NCI-H226 (cell line): ENCODE results near the gene CLCF1.
A peak's percentile ranks its signal among the peaks of the same experiment; 100 is the strongest.

Source experiments
- DNase-seq: peaks from one replicate; pipeline ENCODE4 v3.0.0-alpha.2; 2015

CLCF1 gene

DNA sequence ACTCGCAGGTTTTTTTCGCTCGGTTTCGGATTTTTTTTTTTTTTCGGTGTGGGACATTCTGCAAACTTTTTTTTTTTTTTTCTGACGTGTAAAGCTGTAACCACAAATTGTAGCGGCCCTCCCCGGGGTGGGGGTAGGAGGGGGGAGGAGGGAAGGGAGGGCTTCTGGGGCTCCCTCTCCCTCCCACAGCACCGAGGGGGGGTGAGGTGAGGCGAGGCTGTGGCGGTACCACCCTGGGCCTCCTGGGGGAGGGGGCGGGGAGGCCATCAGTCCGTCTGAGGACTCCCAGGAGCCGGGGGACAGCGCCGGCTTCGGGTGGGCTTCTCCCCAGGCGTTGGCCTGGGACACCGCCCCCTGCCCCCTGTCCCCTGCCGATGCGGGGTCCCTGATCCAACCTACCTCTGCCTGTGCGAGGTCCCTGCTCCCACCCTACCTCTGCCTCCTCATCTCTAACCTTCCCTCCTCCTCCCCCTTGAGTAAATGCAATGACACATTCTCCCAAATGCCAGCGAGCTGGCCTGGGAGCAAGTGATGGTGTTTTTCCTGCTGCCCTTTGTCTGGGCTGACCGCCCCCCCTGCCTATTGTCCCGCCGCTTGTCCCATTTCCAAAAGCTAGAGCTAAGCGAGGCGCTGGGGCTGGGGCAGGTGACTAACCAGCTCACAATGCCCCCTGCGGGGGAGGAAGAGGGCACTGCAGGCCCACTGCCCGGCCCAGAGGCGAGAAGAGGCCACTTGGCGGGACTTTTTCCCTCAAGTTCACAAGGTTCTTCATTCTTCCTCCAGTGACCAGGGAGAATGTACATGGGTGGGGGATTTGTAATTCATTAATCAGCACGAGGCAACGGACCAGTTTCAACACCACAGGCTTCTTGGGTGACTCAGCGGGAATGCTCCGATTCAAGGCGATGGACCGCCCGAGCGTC lies 511 bp upstream of the CLCF1 start:
- peak; percentile 88 for DNase-seq

DNA sequence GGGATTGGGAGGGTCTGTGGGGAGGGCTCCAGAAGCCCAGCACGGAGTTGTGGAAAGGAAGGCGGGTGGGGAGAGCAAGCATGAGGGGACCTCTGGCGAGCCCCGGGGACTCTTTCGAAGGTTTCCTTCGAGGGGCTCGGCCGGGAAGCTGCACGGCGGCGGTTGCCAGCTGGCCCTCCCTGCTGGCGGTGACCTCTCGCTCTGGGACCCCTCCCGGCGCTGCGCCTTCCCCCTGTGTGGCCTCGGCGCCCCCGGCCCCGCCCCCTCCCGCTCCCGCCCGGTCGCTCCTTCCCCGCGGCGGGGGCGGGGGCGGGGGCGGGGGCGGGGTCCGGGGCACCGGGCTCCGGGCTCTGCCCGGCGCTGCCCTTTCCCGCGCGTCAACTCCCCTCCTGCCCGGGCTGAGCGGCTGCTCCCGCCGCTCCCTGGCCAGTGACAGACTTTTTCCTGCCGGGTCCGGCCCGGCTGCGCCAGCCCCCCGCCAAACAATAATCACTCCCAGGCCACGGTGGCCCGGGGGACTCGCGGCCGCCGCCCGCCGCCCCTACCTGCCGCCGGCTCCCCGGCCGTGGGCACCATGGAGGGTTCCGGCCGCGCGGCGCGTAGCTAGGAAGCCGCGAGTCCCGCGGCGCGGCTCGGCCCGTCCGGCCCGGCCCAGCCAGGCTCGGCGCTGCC lies 941 bp downstream of the CLCF1 start:
- no peak for DNase-seq

DNA sequence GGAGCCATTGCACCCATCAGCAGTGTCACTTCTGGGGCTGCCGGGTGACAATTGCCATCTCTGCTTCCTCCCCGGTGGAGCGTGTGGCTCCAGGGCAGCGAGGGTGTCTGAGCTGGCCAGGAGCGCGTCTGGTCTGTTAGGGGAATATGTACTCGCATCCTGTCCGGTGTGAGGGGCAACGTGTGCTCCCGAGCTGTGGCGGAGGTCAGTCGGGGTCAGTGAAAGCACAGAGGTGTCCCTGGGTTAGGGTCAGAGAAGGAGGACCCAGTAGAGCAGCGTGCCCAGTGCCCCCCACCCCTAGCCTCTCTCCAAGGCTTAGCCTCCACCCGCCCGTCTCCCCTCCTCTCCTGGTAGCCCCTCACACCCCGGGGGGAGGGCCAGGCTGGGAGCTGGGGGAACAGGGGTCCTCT lies 1.5 kb downstream of the CLCF1 start:
- no peak for DNase-seq

DNA sequence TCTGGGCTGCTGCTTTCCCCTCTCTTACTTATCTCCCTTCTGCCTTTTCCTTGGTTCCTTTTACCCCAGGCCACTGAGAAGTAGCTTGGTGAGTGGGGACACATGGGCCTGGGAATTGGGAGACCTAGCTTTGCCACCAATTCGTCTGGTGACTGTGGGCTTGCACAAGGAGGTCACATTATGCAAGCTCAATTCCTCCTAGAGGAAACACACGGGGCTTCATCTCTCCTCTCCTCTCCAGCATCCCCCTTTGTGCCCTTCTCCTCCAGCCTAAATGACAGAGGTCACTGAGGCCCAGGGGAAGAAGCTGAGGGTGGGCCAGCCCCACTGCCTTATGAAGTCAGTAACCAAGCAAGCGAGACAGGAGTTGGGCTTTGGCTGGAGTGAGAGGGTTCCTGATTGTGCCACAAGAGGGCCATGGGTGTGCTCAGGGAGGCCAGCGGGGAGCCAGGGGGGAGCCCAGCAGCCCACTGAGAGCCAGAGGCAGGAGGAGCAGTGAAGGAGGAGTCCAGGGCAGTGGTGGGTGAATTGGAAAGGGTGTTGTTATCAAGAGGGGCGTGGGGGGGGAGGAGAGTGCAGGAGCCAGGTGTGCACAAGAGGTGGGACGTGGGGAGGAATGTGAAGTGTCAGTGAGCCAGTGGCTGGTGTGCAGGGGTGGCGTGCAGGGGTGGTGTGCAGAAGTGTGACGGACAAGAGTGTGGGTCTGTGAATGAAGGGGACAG lies 2.0 kb downstream of the CLCF1 start:
- peak; percentile 36 for DNase-seq

DNA sequence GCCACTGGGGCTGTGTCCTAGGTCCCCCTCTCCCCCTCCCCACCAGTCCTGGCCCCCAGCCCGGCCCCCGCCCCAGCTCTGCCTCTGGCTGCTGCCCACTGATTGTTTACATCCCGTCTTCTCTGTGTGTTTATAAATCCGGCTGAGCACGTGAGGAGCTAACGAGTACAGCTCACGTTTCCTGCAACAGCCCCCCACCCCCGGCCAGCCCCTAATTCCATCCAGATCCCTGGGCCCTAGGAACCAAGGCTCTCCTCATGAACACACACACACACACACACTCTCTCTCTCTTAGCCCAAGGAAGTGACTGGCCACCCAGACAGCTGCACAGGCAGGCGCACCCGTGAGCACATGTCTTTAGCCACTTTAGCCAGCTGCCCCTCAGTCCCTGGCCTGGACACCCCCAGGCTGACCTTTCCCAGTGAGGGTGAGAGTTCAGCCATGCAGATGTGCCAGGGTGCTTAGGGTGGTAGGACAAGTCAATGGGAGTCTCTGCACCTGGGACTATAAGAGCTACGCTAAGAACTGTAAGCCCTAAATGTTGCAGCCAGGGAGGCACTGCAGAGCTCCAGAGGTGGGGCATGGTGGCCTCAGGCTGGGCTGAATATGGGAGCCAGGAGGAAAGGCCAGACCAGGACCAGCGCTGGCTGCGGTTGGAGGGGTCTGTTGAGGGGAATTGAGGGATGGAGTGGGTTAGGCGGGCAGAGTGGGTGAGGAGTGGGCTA lies 2.9 kb downstream of the CLCF1 start:
- DNase-seq = no peak

DNA sequence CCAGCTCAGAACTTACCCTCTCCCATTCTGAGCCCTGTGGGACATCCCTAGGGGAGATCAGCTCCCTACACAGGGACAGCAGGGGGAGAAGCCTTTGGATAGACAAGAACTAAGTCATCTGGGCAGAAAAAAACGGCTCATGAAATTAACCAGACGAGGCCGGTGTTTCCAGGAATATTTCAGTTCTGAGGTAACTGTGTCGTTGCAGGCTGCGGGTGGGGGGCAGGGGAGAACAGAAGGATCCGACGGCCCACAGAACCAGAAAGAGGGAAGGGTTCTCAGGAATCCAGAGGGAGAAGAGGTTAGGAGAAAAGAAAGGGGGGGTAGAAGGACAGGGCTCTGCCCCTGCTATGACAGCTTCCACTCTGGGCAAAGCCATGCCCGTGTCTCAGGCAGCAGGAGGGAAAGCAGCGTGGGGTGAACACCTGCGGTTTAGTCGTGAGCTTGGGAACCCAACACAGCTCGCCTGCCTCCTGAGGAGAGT lies 3.6 kb downstream of the CLCF1 start:
- no peak for DNase-seq

DNA sequence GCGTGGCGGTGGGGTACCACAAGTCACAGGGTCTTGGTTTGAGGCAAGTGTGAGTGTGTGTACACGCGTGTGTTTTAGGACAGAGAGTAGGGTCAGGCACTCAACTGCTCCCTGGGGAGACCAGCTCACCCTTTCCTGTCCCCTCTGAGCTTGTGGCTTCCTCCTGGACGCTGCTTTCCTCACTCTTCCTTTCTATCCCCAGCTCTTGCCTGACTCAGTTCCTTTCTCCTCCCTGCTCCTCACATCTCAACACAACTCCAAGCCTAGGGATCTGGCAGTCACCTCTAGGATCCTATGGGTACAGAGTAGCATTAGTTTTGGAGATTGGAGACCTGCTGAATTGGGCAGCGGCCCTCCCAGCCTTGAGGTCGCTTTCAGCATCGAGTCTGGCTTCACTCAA lies 4.1 kb downstream of the CLCF1 start:
- DNase-seq = no peak

DNA sequence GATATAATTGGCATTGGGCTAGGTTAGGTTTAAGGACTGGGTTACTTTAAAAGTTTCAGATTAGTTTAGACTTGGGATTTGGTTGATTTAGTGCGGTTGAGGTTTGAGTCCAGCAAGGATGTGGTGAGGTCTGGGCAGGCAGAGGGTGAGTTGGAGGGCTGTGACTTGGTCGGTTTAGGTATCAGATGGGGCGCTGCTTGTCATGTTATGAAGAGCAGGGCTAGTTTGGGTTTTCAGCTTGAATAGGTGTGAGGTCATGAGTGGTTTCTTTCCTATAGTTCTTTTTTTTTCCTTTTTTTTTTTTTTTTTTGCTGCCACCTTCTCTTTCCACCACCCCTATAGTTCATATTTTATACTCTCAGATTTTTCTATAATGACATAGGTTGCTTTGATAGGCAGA lies 4.8 kb downstream of the CLCF1 start:
- DNase-seq = no peak

DNA sequence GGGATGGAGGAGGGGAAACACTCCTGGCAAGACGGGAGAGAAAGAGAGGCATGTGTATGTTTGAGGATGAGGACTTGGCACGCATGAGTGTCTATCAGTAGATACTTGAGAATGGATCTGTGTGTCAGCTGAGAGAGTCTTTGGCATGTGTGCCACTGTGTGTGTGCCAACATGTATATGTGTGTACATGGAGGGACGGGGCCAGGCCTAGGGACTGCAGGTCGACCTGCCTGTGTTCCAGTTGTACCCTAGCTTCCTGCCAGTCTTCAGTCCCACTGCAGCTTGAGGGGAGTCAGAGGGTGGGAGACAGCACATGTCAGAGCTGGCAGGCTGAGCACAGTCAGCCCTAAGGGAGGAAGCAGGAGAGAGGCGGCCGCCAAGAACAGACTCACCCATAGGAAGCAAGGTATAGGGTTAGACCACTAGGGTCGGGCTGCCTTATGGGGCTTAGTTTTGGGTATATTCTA lies 5.6 kb downstream of the CLCF1 start:
- DNase-seq = no peak

DNA sequence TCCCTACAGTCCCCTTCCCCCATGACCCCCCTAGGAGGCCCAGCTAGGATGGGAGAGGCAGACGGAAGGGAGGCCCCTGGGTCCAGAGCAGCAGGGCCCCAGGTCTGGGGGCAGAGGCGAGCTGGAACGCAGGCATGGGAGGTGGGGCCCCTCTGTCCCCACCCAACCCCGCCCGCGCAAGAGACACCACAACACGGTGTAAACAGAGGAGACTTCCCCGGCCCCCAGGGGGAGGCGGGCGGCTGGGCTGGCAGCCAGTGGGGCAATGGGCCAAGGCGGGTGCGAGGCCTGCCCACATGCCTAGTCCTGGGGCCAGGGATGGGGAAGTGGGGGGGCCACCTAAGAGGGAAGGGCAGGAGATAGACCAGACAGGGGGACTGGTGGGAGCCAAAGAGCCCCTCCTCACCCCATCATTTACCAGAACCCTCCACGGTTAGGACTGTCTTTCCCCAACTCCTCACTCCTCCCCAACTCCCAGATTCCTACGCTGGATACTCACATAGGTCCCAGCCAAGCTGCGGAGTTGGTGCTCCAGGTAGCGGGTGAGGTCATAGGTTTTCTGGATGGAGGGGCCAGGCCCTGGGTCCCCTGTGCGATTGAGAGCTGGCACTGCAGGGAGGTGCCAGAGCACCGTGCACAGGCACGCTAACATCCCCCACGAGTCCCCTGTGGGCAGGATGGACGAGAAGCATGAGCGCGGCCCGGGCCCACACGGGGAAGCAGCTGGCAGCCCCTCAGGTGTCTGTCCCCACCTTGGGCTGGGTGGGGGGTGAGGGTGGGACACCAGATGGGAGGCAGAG lies 6.2 kb downstream of the CLCF1 start:
- DNase-seq = no peak

DNA sequence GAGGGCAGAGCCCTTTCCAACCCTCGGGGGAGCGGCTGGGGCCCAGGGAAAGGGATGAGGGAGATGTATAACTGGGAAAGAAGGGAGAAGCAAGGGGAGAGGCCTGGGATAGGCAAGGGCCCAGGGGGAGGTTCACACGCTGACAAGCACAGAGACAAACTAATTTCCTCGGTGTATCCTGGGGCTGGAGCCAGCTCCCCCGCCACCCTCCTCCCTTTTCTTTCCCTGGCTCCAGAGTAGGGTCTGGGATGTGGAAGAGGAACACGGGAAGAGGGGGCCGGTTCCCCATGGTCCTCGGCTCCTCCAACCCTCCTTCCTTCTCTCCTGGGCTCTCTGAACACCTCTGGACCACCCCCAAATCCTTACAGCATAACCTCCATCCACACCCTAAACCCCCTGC lies 6.9 kb downstream of the CLCF1 start:
- no peak for DNase-seq

DNA sequence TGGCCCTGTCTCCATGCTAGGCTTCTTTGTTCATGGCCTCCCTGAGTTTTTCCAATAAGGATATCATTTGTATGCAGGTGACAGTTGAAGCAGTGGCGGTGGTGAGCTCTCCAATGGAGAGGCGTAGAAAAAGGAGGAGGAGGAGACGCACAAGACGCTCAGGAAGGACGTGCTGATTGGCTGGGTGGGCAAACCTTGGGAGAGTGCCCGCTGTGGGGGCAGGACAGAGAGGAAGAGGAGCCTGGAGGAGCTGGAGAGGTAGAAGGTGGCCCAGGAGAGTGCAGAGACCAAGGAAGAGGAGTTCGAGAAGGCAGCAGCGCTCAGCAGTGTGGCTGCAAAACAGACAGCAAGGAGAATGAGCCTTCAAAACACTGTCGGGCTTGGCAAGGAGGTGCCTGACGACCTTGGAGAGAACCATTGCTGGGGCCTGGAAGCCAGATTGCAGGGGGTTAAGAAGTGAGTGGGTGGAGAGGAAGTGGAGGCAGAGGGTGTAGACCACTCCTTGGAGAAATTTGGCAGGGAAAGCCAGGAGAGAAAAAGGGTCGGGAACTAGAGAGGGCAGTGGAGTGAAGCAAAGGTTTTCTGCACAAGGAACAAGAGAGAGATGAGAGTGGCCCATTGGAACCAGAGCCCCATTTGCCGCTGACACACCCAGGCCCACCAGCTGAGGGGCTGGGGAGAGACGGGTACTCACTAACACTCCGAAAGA lies 7.5 kb downstream of the CLCF1 start:
- DNase-seq = no peak

DNA sequence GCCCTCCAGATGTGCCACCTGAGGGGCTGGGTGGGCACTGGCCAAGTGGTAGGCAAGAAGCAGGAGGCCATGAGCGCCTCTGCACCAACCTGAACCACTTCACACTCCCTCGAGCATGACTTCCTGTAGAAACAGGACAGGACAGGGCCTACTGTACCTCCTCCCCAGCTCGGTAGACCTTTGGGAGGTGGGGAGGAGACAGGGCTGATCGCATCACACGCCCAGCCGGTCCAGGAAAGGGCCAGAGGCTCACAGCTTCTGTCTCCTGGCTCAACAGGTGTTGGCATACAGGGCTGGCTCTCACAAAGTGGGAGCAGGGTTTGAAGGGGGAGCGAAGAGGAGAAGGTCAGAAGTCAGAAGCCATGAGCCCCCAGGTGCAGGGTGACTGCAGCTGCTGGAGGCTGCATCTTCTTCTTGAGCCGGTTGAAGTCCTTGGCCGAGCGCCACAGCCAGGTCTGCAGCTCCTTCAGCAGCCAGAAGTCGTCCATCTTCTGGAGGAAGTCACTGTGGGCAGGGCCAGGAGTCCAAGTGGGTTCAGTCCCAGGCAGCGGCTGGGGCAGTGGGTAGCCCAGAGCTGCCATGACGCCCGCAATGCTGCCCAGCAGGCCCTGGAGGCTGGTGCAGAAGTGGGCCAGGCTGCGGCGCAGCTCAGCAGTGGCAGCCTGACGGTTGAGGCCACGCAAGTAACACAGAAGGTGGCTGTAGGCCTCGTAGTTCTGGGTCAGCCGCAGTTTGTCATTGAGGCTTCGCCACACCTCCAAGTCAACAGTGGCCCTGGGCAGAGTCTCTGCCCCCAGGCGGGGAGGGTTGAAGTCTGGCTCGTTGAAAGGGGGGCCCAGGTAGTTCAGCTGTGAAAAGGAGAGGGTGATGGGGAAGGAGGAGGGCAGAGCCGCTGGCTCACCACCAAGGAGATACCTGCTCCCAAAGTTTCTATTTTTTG lies 8.3 kb downstream of the CLCF1 start:
- no peak for DNase-seq

DNA sequence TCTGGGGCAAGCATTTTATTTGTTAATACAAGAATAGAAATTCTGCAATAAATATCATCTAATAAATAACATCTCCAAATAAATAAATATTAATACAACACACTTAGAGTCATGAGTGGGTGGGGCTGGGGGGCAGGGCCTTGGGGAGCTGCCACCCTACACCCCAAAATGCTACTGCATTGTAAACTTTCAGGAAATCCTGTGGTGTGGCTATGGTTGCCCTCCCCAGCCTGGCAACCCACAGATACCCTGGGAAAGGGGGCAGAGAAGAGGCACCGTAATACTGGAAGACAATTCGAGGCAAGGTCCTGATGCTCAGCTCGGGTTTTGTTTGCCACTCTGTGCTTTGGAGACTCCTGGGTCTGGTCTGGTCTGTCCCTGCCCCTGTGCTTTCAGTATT lies 9.2 kb downstream of the CLCF1 start:
- no peak for DNase-seq

DNA sequence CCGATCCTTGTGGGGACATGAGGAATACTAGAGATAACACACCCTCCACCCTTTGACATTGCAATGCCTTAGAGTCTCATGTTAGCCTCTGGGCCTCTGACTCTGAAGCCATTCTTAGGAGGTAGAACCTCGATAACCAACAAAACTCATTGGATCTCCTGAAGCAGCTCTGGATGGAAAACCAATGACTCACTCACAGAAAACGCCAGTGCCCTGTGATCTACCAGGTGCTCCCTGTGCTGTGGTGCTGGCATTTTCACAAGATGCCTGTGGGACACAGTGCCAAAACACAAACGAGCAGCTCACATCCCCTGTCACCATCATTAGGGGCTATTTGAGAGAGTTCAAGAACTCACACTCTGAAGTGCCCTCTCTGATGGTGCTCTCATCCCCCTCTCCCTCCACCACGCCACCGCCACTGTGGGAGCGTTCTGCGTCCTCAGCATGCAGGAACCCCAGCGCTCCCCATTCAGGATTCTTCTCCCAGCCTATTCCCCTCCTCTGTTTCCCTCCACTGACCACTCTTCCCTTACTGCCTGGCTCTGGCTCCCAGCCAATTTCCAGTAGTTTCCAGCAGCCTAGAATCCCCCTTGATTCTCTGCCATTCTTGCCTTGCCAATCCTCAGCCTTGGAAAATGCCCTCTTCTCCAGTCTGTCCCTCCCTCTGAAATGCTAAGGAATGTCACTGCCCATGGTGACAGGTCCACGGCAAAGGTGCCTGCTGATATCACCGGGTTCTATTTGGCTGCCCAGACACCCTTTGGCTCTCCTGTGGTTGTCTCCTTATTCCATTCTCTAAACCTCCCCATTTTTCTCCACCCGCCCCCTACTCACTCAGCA lies 15.3 kb downstream of the CLCF1 start:
- DNase-seq = peak; percentile 70

DNA sequence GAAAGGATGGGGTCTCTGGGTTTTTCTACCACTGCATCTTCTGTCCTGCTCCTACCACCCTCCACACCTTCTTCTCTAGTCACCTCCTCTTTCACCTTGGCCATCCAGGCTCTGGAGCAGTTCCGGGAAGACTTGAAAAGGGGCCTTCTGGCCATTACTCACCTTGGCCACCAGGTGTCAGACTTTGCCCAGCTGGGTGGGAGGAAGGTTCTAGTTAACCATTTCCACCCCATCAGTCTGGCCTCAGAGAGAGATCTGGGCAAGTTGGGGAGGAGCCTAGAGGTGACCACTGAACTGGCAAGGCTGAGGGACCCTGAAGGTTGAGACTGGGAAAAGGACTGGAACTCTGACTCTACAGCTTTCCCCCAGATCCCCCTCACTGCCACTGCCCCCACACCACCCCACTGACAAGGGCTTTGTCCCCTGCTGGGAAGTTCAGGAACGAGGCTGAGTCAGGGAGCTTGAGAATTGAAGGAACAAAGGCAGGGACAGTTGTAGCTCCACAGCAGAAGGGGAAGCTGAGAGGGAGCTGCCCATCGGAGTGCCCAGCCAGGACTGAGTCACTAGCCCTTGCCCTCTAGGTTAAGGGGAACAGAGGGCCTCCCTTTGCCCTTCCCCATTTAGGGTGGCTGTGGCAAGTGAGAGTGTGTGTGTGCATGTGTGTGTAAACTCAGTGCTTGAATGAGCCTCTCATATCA lies 16.4 kb downstream of the CLCF1 start:
- DNase-seq = peak; percentile 67

DNA sequence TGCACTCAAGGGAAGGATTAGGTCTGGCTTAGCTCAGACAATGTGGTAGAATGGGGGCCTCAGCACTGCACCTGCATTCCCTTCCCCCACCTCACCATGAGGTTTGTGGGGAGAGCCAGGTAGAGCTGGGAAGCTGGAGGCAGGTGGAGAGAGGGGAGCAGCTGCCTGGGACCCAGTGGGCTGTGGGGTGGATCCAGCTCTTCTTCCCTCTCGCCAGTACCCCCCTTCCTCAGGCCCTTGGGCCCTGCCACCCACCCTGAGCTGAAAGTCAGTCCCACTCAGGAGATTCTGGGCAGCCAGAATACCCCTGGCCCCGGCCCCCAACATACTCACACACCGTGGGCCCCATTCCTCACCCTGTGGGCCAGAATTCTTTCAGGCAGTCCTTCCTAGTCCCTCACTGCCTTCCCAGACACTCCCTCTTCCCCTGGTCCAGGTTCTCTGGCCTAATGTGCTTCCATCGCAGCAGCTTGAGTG lies 17.0 kb downstream of the CLCF1 start:
- no peak for DNase-seq

DNA sequence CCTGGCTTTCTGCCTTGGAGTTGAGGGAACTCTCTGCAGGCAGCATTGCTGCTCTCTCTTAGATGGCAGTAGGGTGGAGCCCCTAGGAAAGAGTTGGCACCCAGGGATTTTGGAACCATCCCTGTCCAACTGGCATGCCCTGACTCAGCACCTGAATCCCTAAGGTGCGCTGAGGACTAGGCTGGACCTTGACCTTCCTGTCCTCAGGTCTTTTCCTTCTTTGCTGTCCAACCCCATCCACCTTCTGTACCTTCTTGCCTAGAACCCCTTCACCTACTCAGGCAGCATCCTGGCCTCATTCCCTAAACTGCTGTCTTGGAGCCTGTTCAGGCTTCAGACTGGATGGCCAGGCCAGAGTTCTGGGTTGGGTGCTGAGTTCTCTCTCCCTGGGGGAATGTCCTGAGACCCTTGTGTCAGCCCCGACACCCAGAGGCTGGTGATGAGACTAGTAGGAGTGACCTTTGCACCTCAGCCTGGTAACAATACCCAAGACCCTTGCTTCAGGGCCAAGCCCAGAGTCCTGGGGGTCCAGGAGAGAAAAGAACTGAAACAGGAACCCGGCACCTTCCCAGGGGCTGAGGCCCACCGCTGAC lies 17.5 kb downstream of the CLCF1 start:
- no peak for DNase-seq
